Brain microvascular endothelial cell (primary cell): ENCODE results near the gene HOXB4.

Source experiments
- DNase-seq: peaks from one replicate; pipeline ENCODE4 v3.0.0-alpha.2; 2020
- H3K27ac ChIP-seq: fragments of 250-450 bp; sonication (Bioruptor Pico); 2 replicates; pipeline ENCODE4 v1.5.1; 2020; ENCODE audit warnings: mild to moderate bottlenecking, moderate library complexity
- H3K27me3 ChIP-seq: fragments of 250-450 bp; sonication (Bioruptor Pico); replicated peaks from 2 replicates; pipeline ENCODE4 v1.5.1; 2020; ENCODE audit warnings: mild to moderate bottlenecking
- H3K36me3 ChIP-seq: fragments of 250-450 bp; sonication (Bioruptor Pico); replicated peaks from 2 replicates; pipeline ENCODE4 v1.5.1; 2020; ENCODE audit warnings: mild to moderate bottlenecking
- H3K4me3 ChIP-seq: 2 replicates; pipeline ENCODE4 v1.5.1; 2011; ENCODE audit warnings: low read depth, mild to moderate bottlenecking, control low read depth, low read length, moderate library complexity
- CTCF ChIP-seq: IDR thresholded peaks from 2 replicates; pipeline ENCODE4 v1.5.1; 2011; ENCODE audit warnings: low read depth, mild to moderate bottlenecking, moderate library complexity, low read length, control low read depth, inconsistent platforms; ENCODE audit errors: missing control alignments
- in situ Hi-C: cut with HindIII; loops from 2 replicates; pipeline ENCODE4 v1.10.0; 2017; ENCODE audit warnings: low sequenced_read_pairs, low pct_ligation_motif_present

HOXB4 gene

GRCh38 chr17:48542698-48543106, 35.4 kb downstream of the HOXB4 start:
- Histone ChIP-seq H3K4me3 (peak overlapping the region; percentile 75), H3K36me3 (no peaks in the 10 kb centered on the region), H3K27me3 (peaks cover 77% of the 10 kb centered on the region), H3K27ac (no peak overlapping the region)
- in situ Hi-C loops, result no loop called here
- no peak for DNase-seq
- no peak for TF ChIP-seq CTCF

GRCh38 chr17:48542114-48542656, 36.0 kb downstream of the HOXB4 start:
- no peaks in the 10 kb centered on the region for H3K36me3 ChIP-seq
- in situ Hi-C loops, result no loop called here
- H3K27ac ChIP-seq, result no peak overlapping the region
- DNase-seq, result no peak
- peaks cover 72% of the 10 kb centered on the region for H3K27me3 ChIP-seq
- TF ChIP-seq CTCF, result no peak
- H3K4me3 ChIP-seq, result peak overlapping the region; percentile 75

- TF ChIP-seq CTCF, result no peak
- peaks cover 67% of the 10 kb centered on the region for H3K27me3 ChIP-seq
- DNase-seq, result no peak
- H3K27ac ChIP-seq, result no peak overlapping the region
- H3K36me3 ChIP-seq, result no peaks in the 10 kb centered on the region
- in situ Hi-C loops, result no loop called here
- H3K4me3 ChIP-seq, result peak overlapping the region; percentile 75
Measured at GRCh38 chr17:48541577-48542113, 36.5 kb downstream of the HOXB4 start.

GRCh38 chr17:48541036-48541576, 37.0 kb downstream of the HOXB4 start:
- Histone ChIP-seq H3K36me3 (no peaks in the 10 kb centered on the region), H3K27ac (no peak overlapping the region), H3K4me3 (peak overlapping the region; percentile 75), H3K27me3 (peaks cover 61% of the 10 kb centered on the region)
- DNase-seq, result no peak
- in situ Hi-C loops, result no loop called here
- TF ChIP-seq CTCF, result no peak

GRCh38 chr17:48540213-48540612, 37.9 kb downstream of the HOXB4 start:
- Histone ChIP-seq H3K27me3 (peaks cover 54% of the 10 kb centered on the region), H3K36me3 (no peaks in the 10 kb centered on the region), H3K4me3 (no peak overlapping the region), H3K27ac (no peak overlapping the region)
- no peak for DNase-seq
- TF ChIP-seq CTCF, result no peak
- in situ Hi-C loops, result no loop called here

- in situ Hi-C loops, result no loop called here
- no peak for TF ChIP-seq CTCF
- H3K27ac ChIP-seq, result no peak overlapping the region
- peaks cover 46% of the 10 kb centered on the region for H3K27me3 ChIP-seq
- no peak for DNase-seq
- H3K4me3 ChIP-seq, result no peak overlapping the region
- H3K36me3 ChIP-seq, result no peaks in the 10 kb centered on the region
Measured at GRCh38 chr17:48539177-48539576, 39.0 kb downstream of the HOXB4 start.
